OCI-LY1 (cell line): ENCODE data around the gene PCSK6.

Experiments
- H2AFZ ChIP-seq: fragments of 200-600 bp; sonication (generic), shearing (Covaris generic); 2 replicates; pipeline ENCODE4 v1.6.0; 2014; ENCODE audit warnings: antibody characterized with exemption, mild to moderate bottlenecking, low read length
- H3F3A ChIP-seq: fragments of 200-600 bp; sonication (generic), shearing (Covaris generic); 2 replicates; pipeline ENCODE4 v1.6.0; 2014; ENCODE audit warnings: mild to moderate bottlenecking, antibody characterized with exemption, low read length, moderate library complexity; ENCODE audit not compliant: insufficient read depth
- H3K27ac ChIP-seq: fragments of 200-600 bp; sonication (generic); 2 replicates; pipeline ENCODE4 v1.5.1; 2014; ENCODE audit warnings: low read length, mixed run types, mild to moderate bottlenecking, low read depth; ENCODE audit not compliant: poor library complexity, severe bottlenecking
- H3K27me3 ChIP-seq: fragments of 200-600 bp; sonication (generic); 2 replicates; pipeline ENCODE4 v1.6.0; 2014; ENCODE audit warnings: antibody characterized with exemption, mild to moderate bottlenecking, low read length, moderate library complexity; ENCODE audit not compliant: insufficient read depth
- H3K36me3 ChIP-seq: fragments of 200-600 bp; sonication (generic); 2 replicates; pipeline ENCODE4 v1.6.1; 2014; ENCODE audit warnings: mild to moderate bottlenecking, antibody characterized with exemption, low read length, moderate library complexity, mixed read lengths; ENCODE audit not compliant: insufficient read depth
- H3K4me1 ChIP-seq: fragments of 200-600 bp; sonication (generic); 2 replicates; pipeline ENCODE4 v1.5.1; 2014; ENCODE audit warnings: mild to moderate bottlenecking, low read length, moderate library complexity; ENCODE audit not compliant: insufficient read depth, severe bottlenecking
- H3K4me2 ChIP-seq: fragments of 200-600 bp; sonication (generic), shearing (Covaris generic); 2 replicates; pipeline ENCODE4 v1.6.1; 2014; ENCODE audit warnings: low read length
- H3K4me3 ChIP-seq: fragments of 200-600 bp; sonication (generic); 2 replicates; pipeline ENCODE4 v1.5.1; 2014; ENCODE audit warnings: low read length, low read depth, mild to moderate bottlenecking, mixed read lengths; ENCODE audit not compliant: poor library complexity, severe bottlenecking
- H3K79me2 ChIP-seq: fragments of 200-600 bp; shearing (Covaris generic); 2 replicates; pipeline ENCODE4 v1.6.1; 2016; ENCODE audit warnings: mixed run types, low read length, mixed read lengths; ENCODE audit not compliant: insufficient read depth
- H3K9ac ChIP-seq: fragments of 200-600 bp; sonication (generic), shearing (Covaris generic); 2 replicates; pipeline ENCODE4 v1.6.1; 2014; ENCODE audit warnings: mild to moderate bottlenecking, low read length, mixed read lengths
- H3K9me2 ChIP-seq: fragments of 200-600 bp; sonication (generic), shearing (Covaris generic); 2 replicates; pipeline ENCODE4 v1.6.1; 2014; ENCODE audit warnings: low read depth, mild to moderate bottlenecking, low read length, mixed read lengths
- H3K9me3 ChIP-seq: fragments of 200-600 bp; shearing (Covaris generic); 2 replicates; pipeline ENCODE4 v1.6.1; 2014; ENCODE audit warnings: low read length, mixed read lengths
- H4K20me1 ChIP-seq: fragments of 200-600 bp; sonication (generic), shearing (Covaris generic); 2 replicates; pipeline ENCODE4 v1.6.0; 2016; ENCODE audit warnings: mild to moderate bottlenecking, low read length; ENCODE audit not compliant: insufficient read depth
- EZH2 ChIP-seq: fragments of 200-600 bp; sonication (generic), shearing (Covaris generic); IDR thresholded peaks from 2 replicates; pipeline ENCODE4 v1.8.0; 2017; ENCODE audit warnings: borderline replicate concordance, mixed run types, mild to moderate bottlenecking, antibody characterized with exemption, low read length, moderate library complexity, mixed read lengths
- TF ChIP-seq, protein P1 (sequence below): fragments of 200-600 bp; sonication (generic), shearing (Covaris generic); IDR thresholded peaks from 2 replicates; pipeline ENCODE4 v1.5.1; 2017; ENCODE audit warnings: mild to moderate bottlenecking, antibody characterized with exemption, low read length, moderate library complexity, mixed read lengths

The PCSK6 gene

GRCh38 chr15:101328001-101328400 is 161.5 kb downstream of the PCSK6 start:
- no peaks in the 10 kb centered on the region; the same call in 1 of the 2 replicates for H3K36me3 ChIP-seq
- H3K9ac ChIP-seq = no peak overlapping the region
- H3K4me3 ChIP-seq = no peak overlapping the region
- TF ChIP-seq EZH2 = no peak
- TF ChIP-seq, protein P1, sequence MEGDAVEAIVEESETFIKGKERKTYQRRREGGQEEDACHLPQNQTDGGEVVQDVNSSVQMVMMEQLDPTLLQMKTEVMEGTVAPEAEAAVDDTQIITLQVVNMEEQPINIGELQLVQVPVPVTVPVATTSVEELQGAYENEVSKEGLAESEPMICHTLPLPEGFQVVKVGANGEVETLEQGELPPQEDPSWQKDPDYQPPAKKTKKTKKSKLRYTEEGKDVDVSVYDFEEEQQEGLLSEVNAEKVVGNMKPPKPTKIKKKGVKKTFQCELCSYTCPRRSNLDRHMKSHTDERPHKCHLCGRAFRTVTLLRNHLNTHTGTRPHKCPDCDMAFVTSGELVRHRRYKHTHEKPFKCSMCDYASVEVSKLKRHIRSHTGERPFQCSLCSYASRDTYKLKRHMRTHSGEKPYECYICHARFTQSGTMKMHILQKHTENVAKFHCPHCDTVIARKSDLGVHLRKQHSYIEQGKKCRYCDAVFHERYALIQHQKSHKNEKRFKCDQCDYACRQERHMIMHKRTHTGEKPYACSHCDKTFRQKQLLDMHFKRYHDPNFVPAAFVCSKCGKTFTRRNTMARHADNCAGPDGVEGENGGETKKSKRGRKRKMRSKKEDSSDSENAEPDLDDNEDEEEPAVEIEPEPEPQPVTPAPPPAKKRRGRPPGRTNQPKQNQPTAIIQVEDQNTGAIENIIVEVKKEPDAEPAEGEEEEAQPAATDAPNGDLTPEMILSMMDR = no peak
- no peak overlapping the region for H3K27ac ChIP-seq
- no peaks in the 10 kb centered on the region for H4K20me1 ChIP-seq
- H3K9me2 ChIP-seq = no peaks in the 10 kb centered on the region
- H3F3A ChIP-seq = no peaks in the 10 kb centered on the region
- H3K27me3 ChIP-seq = peaks cover 5% of the 10 kb centered on the region; the same call in 1 of the 2 replicates
- H3K79me2 ChIP-seq = no peaks in the 10 kb centered on the region
- H3K4me2 ChIP-seq = no peak overlapping the region
- H3K4me1 ChIP-seq = no peaks in the 10 kb centered on the region
- no peaks in the 10 kb centered on the region for H3K9me3 ChIP-seq
- H2AFZ ChIP-seq = no peak overlapping the region

DNA sequence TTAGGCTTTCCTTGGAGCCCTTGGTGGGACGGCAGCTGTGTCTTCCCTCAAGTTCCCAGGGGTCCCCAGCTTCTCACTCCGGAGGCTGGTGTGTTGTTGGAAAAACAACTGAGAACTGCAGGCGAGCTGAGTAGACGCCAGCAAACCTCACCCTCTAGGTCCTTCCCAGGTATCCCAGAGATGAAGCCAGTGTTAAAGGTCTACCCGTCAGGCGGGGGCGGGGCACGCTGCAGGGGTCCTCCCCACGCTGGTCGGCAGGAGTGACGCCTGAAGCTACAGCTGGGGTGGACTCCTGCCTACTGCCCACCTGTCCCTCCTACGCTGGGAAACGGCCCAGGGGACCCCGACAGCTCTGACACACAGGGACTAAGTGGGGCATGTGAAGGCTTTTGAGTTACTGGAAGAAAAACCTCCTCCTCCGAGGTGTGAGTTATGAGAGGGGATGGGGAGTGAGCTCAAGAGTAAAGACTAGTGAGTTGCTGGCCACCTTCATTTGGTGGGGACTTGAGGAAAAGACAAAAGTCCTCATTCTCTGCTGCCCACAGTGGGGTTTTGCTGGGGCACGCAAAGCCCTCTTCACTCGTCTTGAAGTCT is 162.3 kb downstream of the PCSK6 start:
- no peaks in the 10 kb centered on the region for H3K9me2 ChIP-seq
- H3K27ac ChIP-seq = no peak overlapping the region
- no peaks in the 10 kb centered on the region for H3K9me3 ChIP-seq
- no peaks in the 10 kb centered on the region for H3K36me3 ChIP-seq
- peaks cover 7% of the 10 kb centered on the region; the same call in 1 of the 2 replicates for H3K27me3 ChIP-seq
- H3K79me2 ChIP-seq = no peaks in the 10 kb centered on the region
- H3K4me1 ChIP-seq = no peaks in the 10 kb centered on the region
- TF ChIP-seq, protein P1 = no peak
- no peak for TF ChIP-seq EZH2
- H3F3A ChIP-seq = no peaks in the 10 kb centered on the region
- no peak overlapping the region for H3K4me3 ChIP-seq
- no peaks in the 10 kb centered on the region for H4K20me1 ChIP-seq
- no peak overlapping the region for H3K4me2 ChIP-seq
- H2AFZ ChIP-seq = no peak overlapping the region
- H3K9ac ChIP-seq = no peak overlapping the region

DNA sequence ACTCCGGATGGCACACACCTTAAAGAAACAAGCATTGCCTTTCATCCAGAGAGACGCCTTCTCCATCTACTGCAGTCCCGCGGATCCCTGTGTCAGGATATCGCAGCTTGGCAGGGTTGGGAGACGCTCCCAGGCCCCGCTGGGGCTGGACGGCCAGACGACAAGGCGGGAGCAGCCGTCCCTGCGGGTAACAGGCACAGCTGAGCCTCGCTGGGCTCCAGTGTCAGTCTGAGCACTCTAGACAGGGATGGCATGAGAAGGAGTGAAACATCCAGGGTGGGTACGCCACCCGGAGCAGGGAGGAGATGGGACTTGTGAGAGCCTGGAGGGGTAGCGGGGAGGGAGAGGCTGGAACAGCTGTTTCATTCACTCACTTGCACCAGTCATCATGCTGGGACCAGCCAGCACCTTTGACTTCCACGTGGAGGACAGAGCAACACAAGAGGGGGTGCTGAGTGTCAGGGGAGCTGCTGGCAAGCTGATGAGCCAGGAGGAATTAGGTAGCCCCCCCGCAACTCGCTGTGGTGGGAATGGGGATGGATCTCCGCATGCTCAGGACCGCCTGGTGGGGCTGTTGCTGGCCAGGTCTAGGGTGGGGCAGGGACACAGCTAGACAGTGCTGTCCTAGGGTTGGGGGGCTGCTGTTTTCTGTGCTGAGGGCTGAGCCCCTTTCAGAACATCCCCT is 162.9 kb downstream of the PCSK6 start:
- no peaks in the 10 kb centered on the region for H3K79me2 ChIP-seq
- no peaks in the 10 kb centered on the region for H3K9me3 ChIP-seq
- no peak overlapping the region for H2AFZ ChIP-seq
- TF ChIP-seq, protein P1 = no peak
- TF ChIP-seq EZH2 = no peak
- H3F3A ChIP-seq = no peaks in the 10 kb centered on the region
- H3K4me2 ChIP-seq = no peak overlapping the region
- H3K36me3 ChIP-seq = no peaks in the 10 kb centered on the region
- no peaks in the 10 kb centered on the region for H3K4me1 ChIP-seq
- no peaks in the 10 kb centered on the region for H4K20me1 ChIP-seq
- no peak overlapping the region for H3K9ac ChIP-seq
- no peak overlapping the region for H3K4me3 ChIP-seq
- peaks cover 7% of the 10 kb centered on the region; the same call in 1 of the 2 replicates for H3K27me3 ChIP-seq
- no peak overlapping the region for H3K27ac ChIP-seq
- no peaks in the 10 kb centered on the region for H3K9me2 ChIP-seq
